ENCODE measurements around the gene MRNIP. TPM values are rescaled to one million over a fixed set of nuclear protein-coding genes. Genes with fewer than 3 reads are reported as not detected.

MRNIP gene
- total RNA-seq, 2 experiments from 2014 or later, result 16.2 to 16.3 TPM

DNA sequence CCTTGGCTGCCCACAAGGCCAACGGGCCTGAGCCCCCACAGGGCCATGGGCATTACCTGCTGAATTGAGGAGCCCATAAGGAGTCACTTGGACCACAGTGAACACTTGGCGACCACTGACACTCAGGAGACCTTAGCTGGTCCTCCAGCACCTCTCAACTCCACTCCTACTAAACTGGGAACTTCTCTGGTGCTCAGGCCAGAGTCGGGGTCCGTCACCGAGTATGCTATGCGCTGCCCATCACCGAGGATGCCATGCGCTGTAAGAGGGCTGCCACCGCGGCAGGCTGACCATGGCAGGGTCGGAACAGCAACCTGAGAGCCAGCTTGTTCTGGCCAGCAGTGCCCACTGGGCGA lies 38.5 kb downstream of the MRNIP start:
- DNase-seq, result no peak
- H3K9me3 Mint-ChIP-seq, result no peaks in the 10 kb centered on the region
- intact Hi-C loops (cut with micrococcal nuclease), result loop anchor here (1.0 to 2.0 kb wide), 4 partner anchors 17 to 269 kb away; partner anchors contain the start of genes CANX, HNRNPH1 and RUFY1
- H3K27me3 Mint-ChIP-seq (ENCODE audit: low read depth), result peaks cover 4% of the 10 kb centered on the region
- peak overlapping the region; percentile 82 for H3K27ac Mint-ChIP-seq
- peak overlapping the region; percentile 88 for H3K4me3 Mint-ChIP-seq
- H3K4me1 Mint-ChIP-seq (ENCODE audit: low read depth), result peaks cover 47% of the 10 kb centered on the region
- peaks cover 22% of the 10 kb centered on the region for H3K36me3 Mint-ChIP-seq (ENCODE audit: low read depth)
- CTCF ChIA-PET, result interaction anchor here (0.6 to 1.5 kb wide), 4 partner anchors 16 to 1378 kb away, joined by 3 to 7 read pairs (median 3); no protein-coding TSS in a partner anchor

DNA sequence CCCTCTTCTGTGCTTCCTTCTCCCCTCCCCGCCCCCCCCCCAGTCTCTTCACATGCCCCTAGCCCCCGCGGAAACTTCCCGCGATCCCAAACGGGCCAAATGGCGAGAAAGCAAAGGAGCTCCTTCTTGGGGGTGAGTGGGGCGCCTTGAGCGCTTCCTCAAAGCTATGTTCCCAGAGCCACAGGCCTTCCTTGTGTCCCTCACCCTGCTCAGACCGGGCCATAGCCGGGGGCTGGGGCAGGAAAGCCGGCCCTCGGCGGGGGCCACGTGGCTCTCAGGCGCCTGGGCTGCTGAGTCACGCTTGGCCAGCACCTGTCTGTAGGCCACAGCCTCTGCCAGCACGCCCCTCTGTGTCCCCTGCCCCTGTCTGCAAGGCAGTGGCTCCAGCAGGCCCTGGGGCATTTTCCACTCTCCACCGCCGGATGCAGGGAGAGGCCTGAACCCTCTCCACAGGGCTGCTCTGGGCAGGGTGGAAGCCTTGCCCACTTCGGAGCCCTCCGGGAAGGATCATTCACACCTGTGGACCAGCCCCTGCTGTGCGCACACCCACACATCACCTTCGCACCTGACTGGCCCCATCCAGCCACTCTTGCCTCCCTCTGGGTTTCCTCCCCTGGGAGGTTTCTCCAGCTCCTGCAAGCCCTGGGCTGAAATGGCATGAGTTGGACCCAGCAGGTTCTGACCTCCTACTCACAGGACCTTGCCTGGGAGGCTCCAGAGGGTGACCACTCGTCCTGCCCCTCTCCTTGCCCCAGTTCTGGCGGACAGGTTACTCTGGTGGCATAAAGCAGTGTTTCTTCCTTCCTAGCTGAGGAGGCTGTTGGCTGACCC lies 39.1 kb downstream of the MRNIP start:
- Mint-ChIP-seq H3K27me3 (ENCODE audit: low read depth) (peaks cover 4% of the 10 kb centered on the region), H3K4me1 (ENCODE audit: low read depth) (peaks cover 43% of the 10 kb centered on the region), H3K36me3 (ENCODE audit: low read depth) (peaks cover 18% of the 10 kb centered on the region), H3K4me3 (peak overlapping the region; percentile 88), H3K9me3 (no peaks in the 10 kb centered on the region), H3K27ac (peak overlapping the region; percentile 82)
- peak; percentile 58 for DNase-seq
- intact Hi-C loops (cut with micrococcal nuclease), result loop anchor here (1.0 to 2.0 kb wide), 4 partner anchors 17 to 269 kb away; partner anchors contain the start of genes CANX, HNRNPH1 and RUFY1
- CTCF ChIA-PET, result interaction anchor here (1.1 to 1.5 kb wide), 4 partner anchors 15 to 23 kb away, joined by 3 to 7 read pairs (median 4); no protein-coding TSS in a partner anchor

DNA sequence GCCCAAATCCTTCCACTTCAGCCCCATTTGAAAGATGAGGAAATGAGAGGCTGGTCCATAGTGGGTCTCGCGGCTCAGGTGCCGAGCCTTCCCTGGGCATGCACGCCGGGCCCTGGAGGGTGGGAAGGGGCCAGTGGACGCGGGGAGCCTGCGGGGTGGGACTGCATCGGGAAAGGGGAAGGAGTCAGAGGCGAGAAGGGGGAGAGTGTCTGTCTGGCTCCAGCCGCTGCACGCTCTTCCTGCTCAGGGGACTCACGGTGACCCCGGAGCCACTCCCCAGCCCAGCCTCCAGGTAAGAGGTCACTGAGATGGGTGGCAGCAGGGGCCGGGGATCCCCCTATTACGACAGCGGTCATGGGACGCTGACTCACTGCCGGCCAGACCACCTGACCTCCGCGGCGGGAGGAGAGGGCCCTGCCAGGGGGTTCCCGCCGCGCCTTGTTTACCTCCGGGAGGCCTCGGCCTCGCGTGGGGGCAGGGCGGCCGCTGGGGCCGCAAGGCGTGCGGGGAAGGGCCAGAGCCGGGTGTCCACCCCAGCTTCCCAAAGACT lies 39.8 kb downstream of the MRNIP start:
- no peaks in the 10 kb centered on the region for H3K9me3 Mint-ChIP-seq
- CTCF ChIA-PET, result interaction anchor here (1.4 kb wide), 1 partner anchor 17 kb away, joined by 5 read pairs; no protein-coding TSS in a partner anchor
- H3K27me3 Mint-ChIP-seq (ENCODE audit: low read depth), result peaks cover 4% of the 10 kb centered on the region
- H3K27ac Mint-ChIP-seq, result peak overlapping the region; percentile 71
- H3K4me3 Mint-ChIP-seq, result peak overlapping the region; percentile 78
- peaks cover 42% of the 10 kb centered on the region for H3K4me1 Mint-ChIP-seq (ENCODE audit: low read depth)
- peak; percentile 96 for DNase-seq
- intact Hi-C loops (cut with micrococcal nuclease), result no loop called here
- peaks cover 16% of the 10 kb centered on the region for H3K36me3 Mint-ChIP-seq (ENCODE audit: low read depth)

GRCh38 chr5:179817890-179818745 lies 40.5 kb downstream of the MRNIP start:
- Mint-ChIP-seq H3K4me3 (peak overlapping the region; percentile 78), H3K36me3 (ENCODE audit: low read depth) (peaks cover 12% of the 10 kb centered on the region), H3K27me3 (ENCODE audit: low read depth) (peaks cover 4% of the 10 kb centered on the region), H3K4me1 (ENCODE audit: low read depth) (peaks cover 38% of the 10 kb centered on the region), H3K9me3 (no peaks in the 10 kb centered on the region), H3K27ac (no peak overlapping the region)
- intact Hi-C loops (cut with micrococcal nuclease), result no loop called here
- CTCF ChIA-PET, result interaction anchor here (1.4 to 1.6 kb wide), 2 partner anchors 16 kb away, joined by 5 to 6 read pairs; no protein-coding TSS in a partner anchor
- DNase-seq, result no peak

DNA sequence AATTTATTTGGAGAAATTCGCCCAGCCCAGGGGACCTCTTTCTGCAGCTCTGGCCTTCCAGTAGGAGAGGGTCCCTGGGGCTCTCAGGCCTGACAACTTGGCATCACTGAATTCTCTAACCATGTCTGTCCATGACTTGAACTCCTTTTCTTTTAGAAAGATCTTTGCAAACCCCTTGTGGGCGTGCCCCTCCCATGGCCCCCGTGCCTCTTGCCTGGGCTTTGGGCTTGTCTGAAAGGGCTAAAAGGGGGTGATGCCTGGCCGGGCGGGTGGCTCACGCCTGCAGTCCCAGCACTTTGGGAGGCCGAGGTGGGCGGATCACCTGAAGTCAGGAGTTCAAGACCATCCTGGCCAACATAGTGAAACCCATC lies 41.2 kb downstream of the MRNIP start:
- intact Hi-C loops (cut with micrococcal nuclease), result no loop called here
- CTCF ChIA-PET, result interaction anchor here (1.6 kb wide), 1 partner anchor 16 kb away, joined by 6 read pairs; no protein-coding TSS in a partner anchor
- Mint-ChIP-seq H3K4me3 (peak overlapping the region; percentile 12), H3K4me1 (ENCODE audit: low read depth) (peaks cover 32% of the 10 kb centered on the region), H3K36me3 (ENCODE audit: low read depth) (peaks cover 7% of the 10 kb centered on the region), H3K27me3 (ENCODE audit: low read depth) (peaks cover 4% of the 10 kb centered on the region), H3K27ac (no peak overlapping the region), H3K9me3 (no peaks in the 10 kb centered on the region)
- DNase-seq, result no peak

DNA sequence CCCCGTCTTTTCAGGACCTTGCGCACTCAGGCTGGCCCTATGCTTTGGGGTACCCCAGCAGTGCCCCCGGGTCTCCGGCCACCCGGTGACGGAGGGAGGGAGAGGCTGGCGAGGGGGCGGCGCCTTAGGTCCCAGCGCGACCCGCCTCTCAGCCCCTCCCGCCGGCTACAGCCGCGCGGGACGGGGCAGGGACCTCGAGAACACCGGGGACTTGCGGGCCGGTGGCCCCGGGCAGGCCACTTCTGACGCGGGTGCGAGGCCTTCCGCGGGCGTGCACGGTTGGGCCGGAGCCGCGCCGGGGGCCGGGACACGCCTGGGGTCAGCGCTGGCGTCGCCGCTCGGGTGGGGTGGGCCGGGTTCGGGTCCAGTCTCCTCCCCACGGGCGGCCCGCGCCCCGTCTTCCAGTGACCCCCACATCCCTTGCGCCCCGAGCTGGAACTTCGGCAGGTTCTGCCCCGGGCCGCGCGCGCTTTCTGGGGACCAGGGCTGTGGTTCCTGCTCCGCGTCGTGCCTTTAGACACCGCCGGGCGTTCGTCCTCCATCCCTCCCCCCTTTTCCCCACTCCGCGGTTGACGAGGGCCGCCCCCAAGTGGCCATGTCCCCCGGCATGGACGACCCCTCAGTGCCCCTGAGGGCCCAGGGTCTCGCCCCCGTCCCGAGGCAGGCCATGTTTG lies 41.7 kb downstream of the MRNIP start:
- Mint-ChIP-seq H3K4me3 (peak overlapping the region; percentile 12), H3K36me3 (ENCODE audit: low read depth) (peaks cover 4% of the 10 kb centered on the region), H3K4me1 (ENCODE audit: low read depth) (peaks cover 26% of the 10 kb centered on the region), H3K27ac (no peak overlapping the region), H3K9me3 (no peaks in the 10 kb centered on the region), H3K27me3 (ENCODE audit: low read depth) (peaks cover 4% of the 10 kb centered on the region)
- DNase-seq, result no peak
- CTCF ChIA-PET, result interaction anchor here (1.6 kb wide), 1 partner anchor 15 kb away, joined by 6 read pairs; no protein-coding TSS in a partner anchor
- intact Hi-C loops (cut with micrococcal nuclease), result no loop called here

DNA sequence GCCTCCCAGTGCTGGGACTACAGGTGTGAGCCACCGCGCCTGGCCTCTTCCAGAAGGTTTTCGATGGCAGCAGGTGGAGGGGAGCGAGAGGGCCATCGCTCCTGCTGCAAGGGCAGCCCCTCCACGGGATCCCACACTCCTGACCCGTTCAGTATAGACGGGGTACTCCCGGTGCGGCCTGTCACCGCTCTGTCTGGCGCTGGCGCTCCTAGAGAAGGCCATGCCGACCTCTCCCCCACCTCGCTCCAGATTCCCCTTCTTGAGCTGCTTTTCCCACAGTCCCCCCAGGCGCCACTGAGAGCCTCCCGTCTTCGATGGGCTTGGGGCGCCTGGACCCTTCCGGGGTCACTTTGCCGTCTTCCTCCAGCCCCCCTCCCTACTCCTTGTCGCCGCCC lies 42.2 kb downstream of the MRNIP start:
- no peak for DNase-seq
- peaks cover 5% of the 10 kb centered on the region for H3K36me3 Mint-ChIP-seq (ENCODE audit: low read depth)
- peaks cover 4% of the 10 kb centered on the region for H3K27me3 Mint-ChIP-seq (ENCODE audit: low read depth)
- no peaks in the 10 kb centered on the region for H3K9me3 Mint-ChIP-seq
- no peak overlapping the region for H3K4me3 Mint-ChIP-seq
- peaks cover 25% of the 10 kb centered on the region for H3K4me1 Mint-ChIP-seq (ENCODE audit: low read depth)
- CTCF ChIA-PET, result interaction anchor here (1.2 to 1.6 kb wide), 2 partner anchors 15 to 40 kb away, joined by 3 to 6 read pairs; no protein-coding TSS in a partner anchor
- intact Hi-C loops (cut with micrococcal nuclease), result no loop called here
- H3K27ac Mint-ChIP-seq, result no peak overlapping the region

DNA sequence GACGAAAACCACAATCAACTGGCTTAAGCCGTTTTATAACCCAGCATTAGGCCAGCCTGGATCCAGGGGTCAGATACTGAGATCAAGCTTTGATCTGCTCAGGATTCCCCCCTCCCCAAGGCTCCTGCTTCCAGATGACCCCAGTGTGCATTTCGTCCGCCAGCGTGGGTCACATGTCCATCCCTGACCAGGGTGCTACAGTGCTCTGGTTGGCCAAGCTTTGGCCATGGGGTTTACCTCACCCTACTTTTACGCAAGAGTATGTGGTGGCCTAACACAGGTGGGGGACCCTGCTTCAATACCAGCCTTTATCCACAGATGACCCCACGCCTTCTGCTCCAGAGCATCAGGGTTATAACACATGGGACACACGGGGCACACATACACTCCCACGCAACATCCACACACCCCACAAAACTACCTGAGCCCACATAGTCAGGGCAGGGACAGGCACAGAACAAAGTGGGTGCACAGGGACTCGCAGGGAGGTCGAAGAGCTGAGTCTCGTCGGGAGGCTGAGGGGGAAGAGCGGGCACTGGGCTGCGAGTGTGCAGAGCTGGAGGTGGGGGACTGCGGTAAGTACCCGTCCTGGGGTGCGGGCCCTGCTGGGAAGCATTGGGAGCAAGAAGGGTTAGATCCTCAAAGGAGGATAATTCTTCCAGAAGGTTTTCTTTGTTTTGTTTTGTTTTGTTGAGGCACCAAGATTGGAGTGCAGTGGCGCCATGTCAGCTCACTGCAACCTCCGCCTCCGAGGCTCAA lies 42.9 kb downstream of the MRNIP start:
- H3K4me1 Mint-ChIP-seq (ENCODE audit: low read depth), result peaks cover 25% of the 10 kb centered on the region
- CTCF ChIA-PET, result interaction anchor here (1.2 kb wide), 1 partner anchor 41 kb away, joined by 3 read pairs; no protein-coding TSS in a partner anchor
- DNase-seq, result no peak
- peaks cover 5% of the 10 kb centered on the region for H3K36me3 Mint-ChIP-seq (ENCODE audit: low read depth)
- intact Hi-C loops (cut with micrococcal nuclease), result no loop called here
- H3K9me3 Mint-ChIP-seq, result no peaks in the 10 kb centered on the region
- peaks cover 4% of the 10 kb centered on the region for H3K27me3 Mint-ChIP-seq (ENCODE audit: low read depth)
- H3K27ac Mint-ChIP-seq, result no peak overlapping the region
- no peak overlapping the region for H3K4me3 Mint-ChIP-seq

DNA sequence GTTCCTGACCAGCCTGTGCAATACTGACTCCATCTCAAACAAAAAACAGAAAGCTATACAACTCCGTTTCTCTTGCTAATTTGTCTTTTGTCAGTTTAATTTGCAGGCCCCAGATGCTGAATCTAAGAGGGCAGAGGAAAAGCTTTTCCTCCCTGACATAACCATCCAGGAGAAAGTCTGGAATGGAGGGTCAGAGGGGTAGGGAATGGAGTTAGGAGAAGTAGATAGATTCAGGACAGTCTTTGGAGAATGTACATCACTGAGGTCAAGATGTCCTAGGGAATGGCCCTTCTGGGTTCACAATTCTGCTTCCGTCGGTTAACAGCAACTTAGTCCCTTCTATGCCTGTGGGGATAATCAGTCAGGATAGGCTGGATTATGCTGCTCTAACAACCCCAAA lies 44.5 kb downstream of the MRNIP start:
- peaks cover 5% of the 10 kb centered on the region for H3K36me3 Mint-ChIP-seq (ENCODE audit: low read depth)
- no peaks in the 10 kb centered on the region for H3K9me3 Mint-ChIP-seq
- DNase-seq, result no peak
- H3K27me3 Mint-ChIP-seq (ENCODE audit: low read depth), result peaks cover 4% of the 10 kb centered on the region
- peaks cover 13% of the 10 kb centered on the region for H3K4me1 Mint-ChIP-seq (ENCODE audit: low read depth)
- no peak overlapping the region for H3K4me3 Mint-ChIP-seq
- CTCF ChIA-PET, result no interaction called here
- intact Hi-C loops (cut with micrococcal nuclease), result no loop called here
- H3K27ac Mint-ChIP-seq, result no peak overlapping the region

DNA sequence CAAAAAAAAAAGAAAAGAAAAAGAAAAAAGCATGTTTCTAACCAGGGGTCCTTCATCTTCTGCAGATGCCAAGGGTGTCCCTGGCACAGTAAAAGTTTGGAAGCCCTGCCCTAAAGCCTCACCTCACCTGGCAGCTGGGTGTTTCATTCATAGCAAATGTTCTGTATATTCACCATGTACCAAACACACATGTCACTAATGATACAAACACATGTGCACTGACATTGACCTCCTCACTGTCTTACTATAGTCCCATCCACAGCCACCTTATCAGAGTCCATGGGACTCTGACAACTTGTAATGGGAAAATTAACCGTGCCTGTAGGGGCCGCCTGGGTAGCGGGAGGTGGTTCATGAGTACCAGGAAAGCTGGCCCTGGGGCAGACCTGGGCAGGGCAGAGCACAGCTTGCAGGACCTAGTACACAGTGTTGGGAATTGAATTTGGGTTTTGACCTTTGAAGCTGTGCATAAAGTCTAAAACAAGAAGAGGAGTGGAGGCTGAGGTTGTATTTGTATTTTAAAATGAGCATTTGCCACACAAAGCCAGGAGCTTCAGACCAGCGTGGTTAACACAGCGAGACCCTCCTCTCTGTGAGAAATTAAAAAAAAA lies 45.5 kb downstream of the MRNIP start:
- no peak for DNase-seq
- Mint-ChIP-seq H3K9me3 (no peaks in the 10 kb centered on the region), H3K27ac (no peak overlapping the region), H3K4me3 (no peak overlapping the region), H3K36me3 (ENCODE audit: low read depth) (peaks cover 5% of the 10 kb centered on the region), H3K27me3 (ENCODE audit: low read depth) (peaks cover 2% of the 10 kb centered on the region), H3K4me1 (ENCODE audit: low read depth) (peaks cover 8% of the 10 kb centered on the region)
- CTCF ChIA-PET, result no interaction called here
- intact Hi-C loops (cut with micrococcal nuclease), result no loop called here

All from activated naive CD4-positive, alpha-beta T cell treated with anti-CD3 and anti-CD28 coated beads for 36 hours (primary cell).